Left cardiac atrium (tissue), 4 donors: ENCODE results near the gene MMD. TPM values are rescaled to one million over a fixed set of nuclear protein-coding genes. Genes with fewer than 3 reads are reported as not detected.

ENCODE experiments used
- ATAC-seq, 2 donors: fragments of 200-7000 bp; cut with Tn5 transposase; one replicate each; pipeline ENCODE4 v1.9.1; 2020; ENCODE audit warnings: mild to moderate bottlenecking in 2 of 2, moderate library complexity in 2 of 2
- DNase-seq: peaks from one replicate; pipeline ENCODE4 v3.0.0-alpha.2; 2020
- intact Hi-C, 2 donors: fragments of 100-400 bp; cut with DNase I; formaldehyde crosslinking; loops; one replicate each; pipeline versions ENCODE4 v1.14.1 to v1.15.1; 2022 to 2023
- total RNA-seq, 2 donors: library from RNA; stranded (reverse); fragmentation: NEBNext Ultra II Directional; extraction: Animal tissue kit (Norgen Biotek cat#: 25700); gene quantifications; one replicate each; pipeline ENCODE4 v1.2.1, GENCODE V29; 2021
- donor health status: DM: no; HTN: yes; CAD: no.
- donor health status: DM: no; HTN: yes; CAD: no; lungs with severe emphysema.
- donor health status: DM: yes; HTN: yes; CAD: no.
- donor health status: Dilated cardiomyopathy.

Gene MMD
- total RNA-seq, 2 donors from 2014 or later: 26.8 to 29.1 TPM

DNA sequence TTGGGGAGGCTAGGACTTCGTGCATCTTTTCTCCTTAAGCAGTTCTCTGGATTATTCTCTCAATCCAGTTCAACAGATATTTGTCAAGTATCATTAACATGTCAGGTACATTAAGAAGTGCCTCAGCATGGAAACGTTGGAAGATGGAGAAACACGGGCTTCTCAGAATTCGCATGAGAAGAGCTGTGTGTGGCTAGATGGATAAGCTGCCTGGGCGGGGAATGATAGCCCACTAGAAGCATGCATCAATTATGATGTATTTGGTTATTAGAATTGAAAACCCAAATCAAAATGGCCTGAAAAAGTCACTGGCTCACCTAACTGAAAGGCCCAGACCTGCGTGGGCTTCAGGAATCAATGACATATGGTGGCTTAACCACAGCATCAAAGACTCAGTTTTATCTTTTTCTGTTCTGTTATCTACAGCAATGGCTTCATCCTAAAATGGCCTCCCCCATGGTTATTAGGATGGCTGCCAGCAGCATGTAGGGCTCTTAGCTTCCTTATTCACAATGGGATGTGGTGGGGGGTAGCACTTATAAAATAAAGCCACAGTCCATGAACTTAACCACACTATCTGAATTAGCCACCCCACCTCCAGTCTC, 43.9 kb downstream of the MMD start:
- DNase-seq (no peak), ATAC-seq (no peak)
- intact Hi-C loops: no loop called here

DNA sequence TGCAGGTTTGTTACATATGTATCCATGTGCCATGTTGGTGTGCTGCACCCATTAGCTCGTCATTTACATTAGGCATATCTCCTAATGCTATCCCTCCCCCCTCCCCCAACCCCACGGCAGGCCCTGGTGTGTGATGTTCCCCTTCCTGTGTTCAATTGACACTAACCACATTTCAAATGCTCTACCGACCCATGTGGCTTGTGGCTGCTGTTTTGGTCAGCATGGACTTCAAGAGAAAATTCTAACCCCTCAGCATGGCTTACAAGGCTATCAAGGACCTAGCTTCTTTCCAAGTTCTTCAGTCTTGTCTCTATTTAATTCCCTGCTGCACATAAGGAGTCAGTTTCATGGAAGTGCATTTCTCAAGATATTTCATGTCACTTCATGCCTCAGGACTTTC, 52.9 kb downstream of the MMD start:
- no peak for DNase-seq
- no peak for ATAC-seq
- intact Hi-C loops: no loop called here

DNA sequence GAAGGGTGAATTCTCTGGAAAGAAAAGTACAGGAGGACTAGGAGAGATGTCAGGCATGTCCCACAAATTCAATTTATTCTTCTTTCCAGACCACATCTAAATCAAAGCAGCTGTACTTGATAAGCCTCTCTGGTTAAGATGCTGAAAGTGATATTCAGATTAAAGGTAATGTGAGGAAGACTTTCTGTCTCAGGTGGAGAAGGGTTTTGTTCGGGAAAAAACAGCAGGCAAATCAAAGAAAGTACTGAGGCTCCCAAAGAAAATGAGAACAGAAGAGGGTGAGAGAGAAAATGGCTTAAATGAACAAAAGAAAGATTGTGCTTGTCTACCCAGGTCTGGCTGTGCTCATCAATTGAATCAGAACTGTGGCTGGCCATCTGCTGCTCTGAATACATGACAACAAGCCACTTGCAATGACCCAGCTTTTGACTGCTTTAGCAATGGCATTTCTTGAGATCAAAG, 55.6 kb downstream of the MMD start:
- intact Hi-C loops: no loop called here
- ATAC-seq: no peak
- DNase-seq: no peak

DNA sequence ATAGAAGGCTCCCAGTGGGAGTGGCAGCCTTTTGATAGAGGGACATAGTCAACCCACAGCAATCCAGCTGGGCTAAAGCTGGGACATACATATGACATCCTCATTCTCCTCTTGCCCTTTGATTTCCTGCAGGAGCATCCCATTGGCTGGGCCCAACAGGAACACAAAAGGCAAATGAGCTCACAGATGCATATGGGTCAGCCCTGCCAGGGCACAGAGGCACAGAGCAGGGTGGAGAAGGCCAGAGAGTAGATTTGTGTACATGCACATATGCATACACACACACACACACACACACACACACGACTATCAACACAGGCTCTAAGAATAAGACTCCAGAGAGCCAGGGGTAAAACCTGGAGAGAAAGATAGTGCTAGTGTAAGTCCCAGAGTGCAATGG, 58.6 kb downstream of the MMD start:
- ATAC-seq (no peak), DNase-seq (no peak)
- intact Hi-C loops: no loop called here

DNA sequence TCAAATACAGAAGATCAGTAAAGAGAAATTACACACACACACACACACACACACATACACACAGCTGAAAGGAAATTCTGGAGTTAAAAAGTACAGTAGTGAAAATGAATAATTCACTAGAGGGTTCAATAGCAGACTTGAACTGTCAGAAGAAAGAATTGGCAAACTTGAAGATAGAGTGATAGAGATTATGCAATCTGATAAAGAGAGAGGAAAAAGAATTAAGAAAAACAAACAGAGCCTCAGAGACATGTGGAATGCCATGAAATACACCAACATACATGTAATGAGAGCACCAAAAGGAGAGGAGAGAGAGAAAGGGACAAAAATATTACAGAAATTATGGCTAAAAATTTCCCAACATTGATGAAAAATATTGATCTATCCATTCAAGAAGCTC, 60.7 kb downstream of the MMD start:
- intact Hi-C loops: no loop called here
- ATAC-seq: no peak

DNA sequence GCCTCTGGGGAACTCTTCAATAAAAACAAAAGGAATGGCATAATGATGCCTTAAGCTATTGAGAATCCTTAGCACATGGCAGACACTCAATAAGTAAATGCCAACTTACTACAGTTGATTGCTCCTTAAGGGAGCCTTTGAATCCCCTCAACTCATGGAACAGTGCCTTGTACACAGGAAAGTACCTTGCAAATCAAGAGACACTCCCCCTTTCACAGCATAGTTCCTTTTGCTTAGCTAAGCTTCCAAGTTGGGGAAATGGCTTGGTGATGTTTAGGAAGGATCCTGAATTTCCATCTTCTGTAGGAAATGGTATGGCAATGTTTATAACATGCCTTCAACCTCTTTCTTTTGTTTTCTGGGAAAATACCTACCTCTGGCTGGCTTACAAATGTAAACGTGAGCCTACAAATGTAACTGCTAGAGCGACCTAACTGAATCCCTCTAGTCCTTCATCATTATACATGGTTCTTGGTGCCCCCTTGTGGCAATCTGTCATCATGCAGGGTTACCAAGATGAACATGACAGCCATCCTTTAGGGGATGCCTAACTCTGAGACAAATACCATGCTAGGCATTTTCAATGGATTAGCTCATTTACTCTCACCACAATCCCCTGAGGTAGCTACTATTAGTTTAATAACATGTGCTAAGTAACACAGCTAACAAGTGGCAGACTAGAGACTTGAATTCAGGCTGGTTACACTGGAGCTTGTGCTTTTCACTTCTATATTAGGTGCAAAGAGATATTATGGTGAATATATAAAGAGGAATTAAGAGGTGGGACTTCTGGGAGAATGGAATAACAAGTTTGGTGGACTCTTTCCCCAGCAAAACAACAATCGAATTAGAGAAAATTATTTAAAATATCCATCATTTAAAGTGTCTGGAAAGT, 65.0 kb downstream of the MMD start:
- DNase-seq (peak; percentile 66), ATAC-seq (peak; percentile 57 to 74)
- intact Hi-C loops: loop anchor here in 1 of 2 donors (10.0 kb wide), 1 partner anchor 362 kb away; no protein-coding TSS in a partner anchor

More for the DNA sequence above, 60.7 kb downstream of the MMD start:
- no peak for DNase-seq

DNA sequence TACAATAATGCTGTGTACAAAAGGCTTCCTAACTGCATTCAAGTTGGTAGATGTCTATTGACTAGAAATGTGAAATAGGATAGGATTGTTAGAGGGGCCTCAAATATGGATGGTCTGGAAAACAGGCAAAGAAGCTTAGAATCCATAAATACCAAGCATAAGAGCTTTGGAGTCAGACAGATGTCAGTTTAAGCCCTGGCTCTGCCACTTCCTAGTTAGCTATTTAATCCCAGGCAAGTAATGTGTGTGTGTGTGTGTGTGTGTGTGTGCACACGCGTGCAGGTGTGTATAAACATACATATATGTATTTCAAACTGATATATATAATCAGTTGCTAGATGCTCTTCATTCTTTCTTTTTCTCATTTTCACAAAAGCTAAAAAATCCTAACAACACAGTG, 66.7 kb downstream of the MMD start:
- DNase-seq (no peak), ATAC-seq (no peak)
- intact Hi-C loops: loop anchor here in 1 of 2 donors (10.0 kb wide), 1 partner anchor 360 kb away; no protein-coding TSS in a partner anchor

DNA sequence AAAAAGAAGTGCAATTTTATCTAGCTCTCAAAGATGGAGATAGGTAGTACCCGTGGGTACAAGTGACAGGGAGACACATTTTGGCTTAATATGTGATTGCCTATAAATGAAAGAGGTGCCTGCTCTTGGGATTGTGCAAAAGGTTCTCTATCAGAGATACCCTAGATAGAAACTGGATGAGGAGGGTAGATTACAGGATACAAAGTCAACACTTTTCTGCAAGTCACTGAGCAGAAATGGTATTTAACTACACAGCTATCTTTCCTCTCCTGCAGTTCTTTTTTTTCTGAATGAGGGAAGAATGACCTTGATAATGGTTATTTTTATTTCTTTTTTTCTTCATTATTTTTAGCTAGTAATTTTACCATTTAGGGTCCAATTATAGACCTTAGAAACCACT, 67.6 kb downstream of the MMD start:
- ATAC-seq (no peak), DNase-seq (no peak)
- intact Hi-C loops: loop anchor here in 1 of 2 donors (10.0 kb wide), 1 partner anchor 359 kb away; no protein-coding TSS in a partner anchor

DNA sequence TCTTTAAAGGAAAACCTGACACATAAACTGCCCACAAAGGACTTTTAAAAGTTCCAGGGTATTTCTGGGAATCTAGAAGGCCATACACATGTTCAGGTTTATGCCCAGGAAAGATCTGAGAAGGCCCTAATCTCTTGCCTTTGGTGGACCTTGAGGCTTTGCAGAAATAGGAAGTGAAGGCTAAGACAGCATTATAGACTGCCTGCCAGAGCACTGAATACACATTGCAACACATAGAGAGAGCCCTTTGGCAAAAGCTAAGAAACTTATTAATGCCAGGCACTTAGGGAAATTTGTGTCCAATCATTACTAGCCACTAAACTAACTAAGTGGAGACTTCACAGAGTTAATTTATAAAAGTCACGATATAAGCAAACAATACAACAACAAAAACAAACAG, 70.4 kb downstream of the MMD start:
- intact Hi-C loops: loop anchor here in 1 of 2 donors (10.0 kb wide), 1 partner anchor 356 kb away; no protein-coding TSS in a partner anchor
- DNase-seq (no peak), ATAC-seq (no peak)

DNA sequence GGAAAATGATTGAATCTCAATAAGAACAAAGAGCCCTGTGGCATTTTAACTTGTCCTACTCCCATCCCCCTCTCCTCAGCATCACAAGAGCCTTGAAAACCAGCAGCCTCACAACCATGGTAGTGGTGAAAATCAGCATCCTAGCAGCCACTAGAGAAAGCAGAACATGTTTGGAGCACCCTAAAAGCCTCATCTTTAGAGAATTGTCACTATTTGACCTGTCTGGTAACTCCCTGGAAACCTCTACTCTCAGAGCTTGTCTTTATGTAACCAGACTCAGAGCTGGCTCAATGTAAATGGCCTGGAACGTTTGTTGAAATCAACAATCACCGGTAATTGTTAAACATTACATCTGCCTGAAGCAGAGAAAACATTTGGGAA, 70.8 kb downstream of the MMD start:
- intact Hi-C loops: loop anchor here in 1 of 2 donors (10.0 kb wide), 1 partner anchor 356 kb away; no protein-coding TSS in a partner anchor
- DNase-seq: no peak
- no peak for ATAC-seq

DNA sequence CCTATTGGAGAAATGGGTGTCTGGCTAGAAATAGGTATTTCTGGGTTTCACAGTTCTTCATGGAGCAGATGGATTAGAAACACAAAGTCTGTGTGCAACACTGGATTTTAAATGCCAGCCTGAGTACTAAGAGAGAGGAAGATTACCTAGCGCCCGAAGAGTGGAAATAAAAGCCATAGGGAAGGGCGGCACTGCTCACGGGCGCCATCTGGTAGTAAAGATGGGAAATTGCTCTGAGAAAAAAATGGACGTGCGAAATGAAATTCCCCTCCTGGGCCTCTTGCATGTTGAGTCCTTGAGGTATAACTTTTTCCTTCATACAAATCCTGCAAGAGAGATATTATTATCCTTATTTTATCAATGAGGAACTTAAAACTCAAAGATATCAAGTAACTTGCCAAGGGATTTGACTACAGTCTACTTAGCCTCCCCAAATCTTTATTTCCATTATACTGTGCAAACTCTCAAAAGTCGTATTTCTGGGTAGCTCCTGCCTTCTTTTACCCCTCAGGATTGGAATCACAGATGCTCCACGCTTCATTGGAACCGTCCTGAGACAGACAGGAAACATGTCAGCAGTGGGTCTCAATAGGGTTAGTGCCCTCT, 72.8 kb downstream of the MMD start:
- DNase-seq (peak; percentile 42), ATAC-seq (peak; percentile 73 to 81)
- intact Hi-C loops: loop anchor here in 1 of 2 donors (2.0 to 10.0 kb wide), 3 partner anchors 84 to 354 kb away; partner anchors contain the start of gene HLF

DNA sequence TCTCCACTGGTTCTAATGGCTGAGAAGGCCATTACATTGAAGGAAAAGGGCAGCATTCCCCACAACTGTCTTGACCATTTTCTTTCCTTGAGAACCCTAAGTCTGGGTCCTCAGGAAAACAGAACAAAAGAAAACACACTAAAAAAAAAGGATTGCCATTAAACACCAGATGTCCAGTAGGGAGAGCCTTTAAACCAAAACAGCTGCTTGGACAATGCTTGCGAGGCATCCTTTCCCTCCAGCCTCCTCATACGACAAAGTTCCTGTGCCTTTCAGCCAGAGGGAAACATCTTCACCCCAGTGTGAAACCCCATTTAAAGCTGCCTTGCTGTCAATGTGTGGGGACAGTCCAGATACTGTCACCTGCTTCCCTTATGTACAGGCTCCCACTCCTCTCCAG, 74.3 kb downstream of the MMD start:
- intact Hi-C loops: loop anchor here in 1 of 2 donors (10.0 kb wide), 2 partner anchors 83 to 303 kb away; partner anchors contain the start of gene HLF
- ATAC-seq (no peak), DNase-seq (no peak)

DNA sequence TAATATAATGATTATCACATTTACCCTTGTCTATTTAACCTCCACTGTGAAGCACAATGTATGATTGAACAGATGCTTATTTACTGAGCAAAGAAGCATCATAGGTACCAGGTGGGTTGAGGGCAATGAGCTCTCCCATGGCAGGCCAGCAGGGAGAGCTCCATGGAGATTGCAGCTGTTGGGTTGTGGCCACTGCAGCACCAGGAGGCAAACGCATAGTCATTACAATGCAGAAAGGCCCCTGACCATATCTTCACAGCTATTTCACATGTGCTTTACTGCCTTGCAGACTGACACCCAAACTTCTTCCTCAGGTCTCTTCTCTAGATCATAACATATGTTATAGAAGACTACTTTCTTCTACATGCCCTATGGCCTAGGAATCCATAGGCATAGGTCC, 75.0 kb downstream of the MMD start:
- intact Hi-C loops: loop anchor here in 1 of 2 donors (10.0 kb wide), 2 partner anchors 82 to 302 kb away; partner anchors contain the start of gene HLF
- no peak for DNase-seq
- ATAC-seq: no peak

DNA sequence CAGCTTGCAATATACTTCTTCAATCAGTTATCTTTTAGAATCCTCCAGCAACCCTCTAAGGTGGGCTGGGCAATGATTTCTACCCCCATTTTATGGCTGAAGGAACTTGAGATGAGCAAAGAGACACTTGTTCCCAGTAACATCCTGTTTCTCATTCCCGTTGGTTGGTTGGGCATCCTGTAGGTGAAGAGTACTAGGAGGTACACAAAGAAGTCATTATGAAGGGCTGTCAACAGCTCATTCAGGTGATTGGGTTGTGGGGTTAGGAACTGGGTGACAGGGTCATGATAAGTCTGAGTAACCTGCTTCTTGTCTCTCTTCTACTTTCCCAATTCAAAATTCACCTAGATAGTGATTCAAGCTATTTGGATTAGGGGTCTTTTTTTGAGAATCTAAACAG, 76.5 kb downstream of the MMD start:
- DNase-seq: no peak
- no peak for ATAC-seq
- intact Hi-C loops: loop anchor here in 1 of 2 donors (10.0 kb wide), 2 partner anchors 80 to 300 kb away; partner anchors contain the start of gene HLF

DNA sequence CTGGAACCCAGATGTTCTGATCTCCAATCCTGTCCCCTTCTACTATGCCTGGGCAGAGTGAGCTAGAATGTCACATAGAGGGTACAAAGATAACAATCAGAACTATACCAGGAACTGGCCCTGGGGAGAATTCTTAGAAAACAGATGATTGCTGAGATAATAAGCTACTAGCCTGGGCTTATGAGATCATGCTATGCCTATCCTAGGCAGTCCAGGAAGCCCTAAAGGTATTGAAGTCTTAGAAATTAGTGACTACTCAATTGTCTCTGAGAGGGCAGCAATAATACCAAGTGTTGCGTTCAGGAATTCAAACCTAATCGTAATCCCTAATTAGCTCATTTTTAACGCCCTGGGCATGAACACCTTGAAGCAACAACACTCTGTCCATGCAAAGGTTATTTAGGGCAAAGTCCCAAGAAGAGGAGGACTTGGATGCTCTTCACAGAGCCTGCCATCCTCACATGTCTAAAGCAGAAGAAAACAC, 77.1 kb downstream of the MMD start:
- no peak for ATAC-seq
- intact Hi-C loops: loop anchor here in 1 of 2 donors (10.0 kb wide), 2 partner anchors 80 to 300 kb away; partner anchors contain the start of gene HLF

DNA sequence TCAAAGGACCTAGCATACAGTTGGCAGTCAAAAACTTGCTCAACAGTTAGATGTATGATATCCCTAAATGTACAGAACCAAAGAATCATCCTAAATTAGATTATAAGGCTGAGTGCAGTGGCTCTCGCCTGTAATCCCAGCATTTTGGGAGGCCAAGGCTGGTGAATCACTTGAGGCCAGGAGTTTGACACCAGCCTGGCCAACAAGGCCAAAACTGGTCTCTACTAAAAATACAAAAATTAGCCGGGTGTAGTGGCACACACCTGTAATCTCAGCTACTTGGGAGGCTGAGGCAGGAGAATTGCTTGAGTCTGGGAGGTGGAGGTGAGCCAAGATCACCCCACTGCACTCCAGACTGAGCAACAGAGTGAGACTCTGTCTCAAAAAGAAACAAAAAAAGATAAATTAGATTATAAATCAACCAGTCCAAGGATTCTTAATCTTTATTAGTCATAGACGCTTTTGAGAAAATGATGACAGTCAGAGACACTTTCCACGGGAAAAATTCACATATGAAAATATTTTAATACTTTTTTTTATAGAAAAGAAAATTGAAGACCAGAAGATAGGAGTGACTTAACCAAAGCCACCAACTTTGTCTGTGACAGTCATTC, 77.6 kb downstream of the MMD start:
- no peak for DNase-seq
- ATAC-seq: no peak
- intact Hi-C loops: loop anchor here in 1 of 2 donors (10.0 kb wide), 2 partner anchors 79 to 299 kb away; partner anchors contain the start of gene HLF

More for the DNA sequence above, 77.1 kb downstream of the MMD start:
- DNase-seq: no peak

DNA sequence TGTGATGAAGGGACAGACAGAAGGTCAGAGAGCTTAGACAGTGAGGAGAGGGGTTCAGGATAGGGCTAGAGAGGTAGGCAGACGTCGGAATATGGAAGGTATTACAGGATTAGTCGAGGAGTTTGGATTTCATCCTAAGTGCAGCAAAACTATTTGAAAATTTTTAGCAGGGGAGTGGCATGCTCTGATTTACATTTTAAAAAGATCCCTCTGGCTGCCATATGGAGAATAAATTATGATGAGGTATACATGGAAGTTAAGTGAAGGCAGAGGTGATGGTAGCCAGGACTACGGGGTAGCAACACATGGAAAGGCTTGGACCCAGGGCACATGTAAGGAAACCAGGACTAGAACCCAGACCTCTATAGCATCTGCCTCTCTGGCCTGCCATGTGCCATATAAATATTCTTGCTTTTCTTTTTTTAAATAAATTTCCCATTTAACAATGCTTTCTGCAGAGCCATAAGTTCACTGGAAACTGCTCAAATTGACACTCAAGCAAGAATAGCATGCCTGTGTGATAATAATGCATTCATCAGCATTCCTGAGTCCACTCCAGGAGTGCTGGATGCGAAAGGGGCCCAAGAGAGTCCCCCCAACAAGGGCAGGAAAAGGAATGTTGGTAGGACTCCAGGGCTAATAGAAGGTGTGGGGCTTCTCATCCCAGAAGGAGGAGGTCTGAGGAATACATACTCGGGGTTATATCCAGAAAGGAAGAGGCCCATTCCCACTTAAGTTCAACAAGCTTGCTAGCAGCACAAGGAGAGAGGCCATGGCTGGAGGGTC, 78.6 kb downstream of the MMD start:
- intact Hi-C loops: loop anchor here in 1 of 2 donors (10.0 kb wide), 2 partner anchors 78 to 298 kb away; partner anchors contain the start of gene HLF
- DNase-seq (no peak), ATAC-seq (no peak)
